Hippocampal formation (tissue), 2 donors: ENCODE results near the gene TBRG4.
"Not testable (repeated sequence)": the region's sequence is repeated elsewhere in the genome, so short reads cannot be mapped to it uniquely, and the experiment has no call there.

Experiments
- DNase-seq, 2 donors: peaks; one replicate each; lab custom pipeline; 2025; lab: John Stamatoyannopoulos, UW

The TBRG4 gene

DNA sequence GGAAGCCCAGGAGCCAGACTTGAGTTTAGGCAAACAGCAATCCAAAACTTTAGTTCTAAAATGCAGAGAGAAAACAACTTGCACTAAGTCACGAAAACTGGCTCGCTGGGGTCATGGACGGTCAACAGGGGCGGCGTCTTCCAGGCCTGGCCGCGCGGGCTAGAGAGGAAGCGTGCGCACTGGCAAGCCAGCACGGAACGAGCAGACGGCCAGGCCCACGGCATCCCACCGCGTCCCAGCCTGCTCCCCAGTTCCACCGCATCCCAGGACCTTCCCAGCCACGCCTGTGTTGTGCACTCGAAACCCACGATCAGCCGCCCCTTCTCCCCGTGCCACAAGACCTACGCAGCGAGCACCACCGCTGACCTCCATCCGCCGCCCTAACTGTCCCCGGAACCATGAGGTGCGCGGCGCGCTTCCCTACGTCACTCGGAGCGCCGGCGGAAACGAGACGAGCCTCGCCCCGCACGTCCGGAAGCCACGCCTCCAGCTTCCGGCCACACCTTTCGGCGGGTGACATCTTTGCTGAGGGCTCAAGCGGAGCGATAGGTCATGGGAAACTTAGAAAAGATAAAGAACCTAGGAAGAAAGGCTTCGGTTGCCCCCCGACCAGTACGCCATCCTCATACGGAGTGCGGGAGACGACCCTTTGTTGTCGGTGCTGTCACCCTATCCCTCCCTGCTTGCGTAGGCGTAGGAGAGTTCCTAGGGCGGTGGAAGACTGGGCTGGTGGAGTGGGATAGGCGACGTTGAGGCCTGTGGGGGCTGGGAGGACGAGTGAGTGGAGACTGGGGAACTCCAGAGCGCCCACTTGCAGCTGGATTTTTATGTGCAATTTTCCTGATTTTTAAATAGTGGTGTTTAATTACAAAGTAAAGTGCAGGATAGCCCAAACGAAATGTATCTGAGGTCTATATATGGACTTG lies at the start of gene TBRG4:
TBRG4 (minus strand) TSS at position 400 of the 926 bp plus-strand sequence. CDS start 2,460 bp downstream, outside the sequence.
- peak; percentile 86 to 93 for DNase-seq

DNA sequence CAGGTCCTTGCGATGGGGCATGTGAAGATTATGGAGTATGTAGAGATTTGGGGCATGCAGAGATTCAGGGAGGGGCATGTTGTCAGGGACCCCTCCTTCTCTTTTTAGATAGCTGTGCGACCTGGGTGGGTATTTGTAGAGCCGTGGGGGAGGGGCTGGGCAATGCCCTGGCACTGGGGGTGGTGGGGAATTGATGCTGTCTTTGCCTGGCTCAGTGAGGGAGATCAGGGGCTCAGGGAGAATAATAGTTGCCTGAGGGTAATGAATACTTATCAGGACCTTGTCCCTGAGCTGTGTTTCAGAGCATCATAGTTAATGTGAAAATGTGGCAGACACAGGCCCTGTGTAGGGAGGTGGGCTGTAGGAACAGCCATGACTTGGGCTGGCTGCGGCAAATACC lies 49.6 kb upstream of the TBRG4 start:
- DNase-seq = no peak

DNA sequence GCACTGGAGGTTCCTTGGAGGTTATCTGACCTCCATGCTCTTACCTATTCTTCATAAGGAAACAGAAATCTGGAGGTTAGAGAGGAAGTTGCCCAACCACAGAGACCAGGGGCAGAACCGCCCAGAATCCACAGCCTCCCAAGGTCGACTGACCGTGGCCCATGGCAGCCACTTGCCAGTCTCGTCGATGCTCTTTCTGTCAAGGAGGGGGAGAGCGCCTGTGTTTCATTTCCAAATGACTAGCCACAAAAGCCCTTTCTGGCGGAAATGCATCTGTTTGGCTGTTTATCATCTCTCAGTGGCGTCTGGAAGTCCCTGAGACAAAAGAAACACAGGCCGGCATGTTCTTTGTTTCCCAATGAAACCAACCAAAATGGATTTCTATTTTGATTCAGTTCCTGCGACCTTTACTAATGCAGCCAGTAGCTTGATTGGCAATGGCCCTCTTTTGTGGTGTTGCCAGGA lies 49.0 kb upstream of the TBRG4 start:
- DNase-seq = peak in 1 of 2 donors; percentile 20

DNA sequence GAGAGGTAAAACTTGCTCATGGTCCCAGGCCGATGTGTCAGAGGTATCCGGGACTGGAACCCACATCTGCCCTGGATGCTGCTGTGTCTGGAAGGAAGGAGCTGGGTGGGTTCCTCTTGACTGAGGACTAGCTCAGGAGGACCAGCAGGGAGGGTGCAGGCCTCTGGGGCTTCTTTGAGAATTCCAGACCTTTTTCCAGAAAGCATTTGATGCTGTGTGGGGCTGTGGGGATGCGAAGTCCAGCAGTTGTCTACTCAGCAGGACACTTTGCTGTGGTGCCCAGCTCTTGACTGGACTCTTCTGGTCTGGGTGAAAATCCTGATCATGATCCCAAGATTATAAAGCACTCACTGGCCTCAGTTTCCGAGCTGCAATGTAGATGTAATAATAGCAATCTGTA lies 47.8 kb upstream of the TBRG4 start:
- no peak for DNase-seq

DNA sequence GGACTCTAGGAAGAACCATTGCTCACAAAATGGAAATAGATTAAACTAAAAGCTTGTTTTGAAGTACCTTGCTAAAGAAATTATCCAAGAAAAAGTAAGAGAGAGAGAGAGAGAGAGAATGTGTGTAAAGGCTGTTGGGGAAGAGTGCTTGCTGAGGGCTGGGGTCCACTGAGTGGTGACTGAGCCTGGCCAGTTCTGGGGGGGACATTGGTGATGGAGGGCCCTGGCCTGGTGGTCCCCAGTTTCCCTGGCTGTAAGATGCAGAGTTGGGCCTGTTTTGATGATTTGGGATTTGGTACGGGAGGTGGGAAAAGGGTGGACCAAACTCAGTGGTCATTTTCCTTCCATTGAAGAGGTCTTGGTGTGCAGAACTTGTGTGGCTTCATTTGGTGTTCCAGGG lies 47.0 kb upstream of the TBRG4 start:
- no peak for DNase-seq

DNA sequence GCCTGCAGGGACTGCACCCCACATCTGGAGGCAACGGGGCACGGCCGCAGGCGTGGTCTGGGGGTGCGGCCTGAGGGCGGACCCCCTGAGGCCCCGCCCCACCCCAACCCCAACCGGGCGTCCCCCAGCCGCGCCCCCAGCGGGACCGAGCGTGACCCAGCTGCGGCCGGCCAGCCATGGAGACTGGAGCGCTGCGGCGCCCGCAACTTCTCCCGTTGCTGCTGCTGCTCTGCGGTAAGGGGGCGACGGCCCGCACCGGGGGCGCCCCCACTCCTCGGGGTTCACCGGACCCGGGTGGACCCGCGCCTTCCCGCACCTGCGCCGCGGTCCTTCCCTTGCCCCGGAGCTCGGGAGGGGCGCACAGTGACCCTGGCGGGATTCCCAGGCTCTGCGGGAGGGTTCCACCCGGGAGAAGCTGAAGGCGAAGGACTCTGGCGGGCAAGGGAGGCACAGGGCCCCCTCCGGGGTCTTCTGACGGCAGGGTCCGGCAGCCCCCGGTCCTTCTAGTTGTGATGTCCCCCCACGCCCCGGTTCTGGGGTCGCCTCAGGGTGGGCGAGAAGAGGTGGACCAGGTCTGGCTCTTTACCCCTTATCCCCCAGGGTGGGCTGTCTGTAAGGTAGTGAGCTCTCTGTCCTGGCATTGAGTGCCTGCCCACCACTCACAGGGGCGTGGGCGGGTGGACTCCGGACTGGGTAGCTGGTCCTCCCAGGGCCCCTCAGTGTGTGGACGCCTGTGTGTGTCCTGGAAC lies 46.3 kb upstream of the TBRG4 start, which contains the start of gene RAMP3:
RAMP3 (plus strand) TSS at position 139 of the 749 bp plus-strand sequence; CDS start at position 177, 38 bp downstream.
- no peak for DNase-seq

DNA sequence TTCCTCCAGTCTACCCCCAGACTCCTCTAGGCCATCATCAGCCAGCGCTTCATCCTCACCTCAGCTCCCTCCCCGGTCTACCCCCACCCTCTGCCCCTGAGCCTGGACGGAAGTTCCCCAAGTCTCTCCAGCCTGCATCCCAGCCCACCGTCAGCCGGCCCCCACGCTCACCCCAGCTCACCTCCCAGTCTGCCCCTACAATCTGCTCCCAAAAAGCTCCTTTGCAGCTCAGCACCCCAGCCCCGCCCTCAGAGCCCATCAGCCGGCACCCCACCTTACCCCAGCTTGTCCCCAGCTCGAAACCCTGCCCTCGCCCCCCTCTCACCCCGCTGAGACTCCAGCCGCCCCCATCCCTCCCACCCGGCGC lies 45.8 kb upstream of the TBRG4 start:
- no peak for DNase-seq

DNA sequence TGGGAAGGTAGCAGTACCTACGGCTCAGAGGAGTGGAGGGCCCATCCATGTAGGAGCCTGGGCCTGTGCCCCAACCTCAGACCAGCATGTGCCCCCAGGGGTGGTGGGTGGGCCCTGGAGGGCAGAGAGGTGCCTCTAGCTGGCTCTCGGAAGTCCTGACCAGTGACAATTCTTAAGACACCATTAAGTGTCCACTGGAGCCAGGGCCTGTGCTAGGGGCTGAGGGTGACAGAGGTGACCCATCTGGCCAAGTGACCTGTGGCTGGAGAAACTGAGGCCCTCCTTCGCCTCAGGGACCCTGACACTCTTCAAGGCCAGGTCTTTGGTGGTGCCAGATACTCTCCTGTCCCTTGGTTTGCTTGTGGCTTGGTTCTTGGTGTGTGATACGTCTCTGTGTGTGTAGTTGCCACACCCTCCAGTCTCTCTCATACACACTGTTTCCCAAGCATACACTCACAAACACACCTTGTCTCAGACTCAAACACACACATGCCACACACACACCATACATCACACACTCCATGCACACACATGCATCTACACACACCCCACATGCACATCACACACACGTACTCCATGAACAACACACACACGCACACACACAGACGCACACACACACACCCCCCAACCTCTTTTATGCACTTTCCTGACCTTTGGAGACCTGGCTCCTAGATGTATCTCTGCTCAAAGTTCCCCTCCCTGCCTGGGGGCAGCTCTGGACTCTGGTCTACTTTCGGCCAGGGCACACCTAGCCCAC lies 45.2 kb upstream of the TBRG4 start:
- no peak for DNase-seq

DNA sequence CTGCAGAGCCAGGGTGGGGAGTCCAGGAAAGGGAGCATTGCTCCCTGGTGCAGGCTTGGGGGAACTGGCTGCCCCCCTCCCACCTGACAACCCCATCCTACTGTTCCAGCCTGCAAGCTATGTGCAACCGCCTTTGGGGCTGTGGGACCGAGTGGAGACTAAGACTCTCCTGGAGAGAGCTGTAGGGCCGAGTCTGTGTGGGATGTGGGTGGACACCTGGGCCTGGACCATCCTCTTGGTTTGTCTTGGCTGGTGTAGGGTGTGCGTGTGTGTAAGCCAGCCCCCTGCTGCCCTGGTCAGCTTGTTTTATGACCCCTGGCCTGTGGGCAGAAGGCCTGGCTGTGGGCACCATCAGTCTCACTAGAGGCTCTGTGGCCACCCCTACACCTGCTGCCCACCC lies 44.4 kb upstream of the TBRG4 start:
- no peak for DNase-seq

DNA sequence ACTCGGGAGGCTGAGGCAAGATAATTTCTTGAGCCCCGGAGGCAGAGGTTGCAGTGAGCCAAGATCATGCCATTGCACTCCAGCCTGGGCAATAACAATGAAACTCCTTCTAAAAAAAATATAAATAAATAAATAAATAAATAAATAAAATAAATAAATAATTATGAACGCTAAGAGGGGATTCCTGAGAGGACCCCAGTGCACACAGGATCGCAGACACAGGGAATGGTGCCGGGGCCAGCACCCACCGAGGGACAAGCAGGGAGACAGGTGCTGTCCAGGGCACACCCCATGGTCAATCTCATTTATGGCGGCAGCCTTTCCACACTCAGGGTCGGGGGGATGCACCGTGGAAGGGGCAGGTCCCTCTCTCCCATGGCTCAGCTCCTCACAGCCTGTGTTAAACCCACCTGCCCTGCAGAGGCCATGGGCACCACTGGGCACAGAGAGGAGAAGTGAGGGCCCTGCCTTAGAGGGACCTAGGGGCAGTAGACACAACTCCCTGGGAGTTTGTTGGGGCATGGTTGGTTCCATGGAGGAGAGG lies 43.9 kb upstream of the TBRG4 start:
- DNase-seq = no peak

DNA sequence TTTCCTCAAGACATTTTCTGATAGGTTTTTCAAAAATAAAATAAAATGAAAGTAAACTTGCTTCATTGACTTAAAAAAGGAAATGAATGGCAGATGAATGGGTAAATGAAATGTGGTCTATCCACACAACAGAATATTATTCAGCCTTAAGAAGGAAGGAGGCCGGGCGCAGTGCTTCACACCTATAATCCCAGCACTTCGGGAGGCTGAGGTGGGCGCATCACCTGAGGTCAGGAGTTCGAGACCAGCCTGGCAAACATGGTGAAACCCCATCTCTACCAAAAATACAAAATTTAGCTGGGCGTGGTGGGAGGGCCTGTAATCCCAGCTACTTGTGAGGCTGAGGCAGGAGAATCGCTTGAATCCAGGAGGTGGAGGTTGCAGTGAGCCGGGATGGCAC lies 42.4 kb upstream of the TBRG4 start:
- DNase-seq = not testable (repeated sequence)

DNA sequence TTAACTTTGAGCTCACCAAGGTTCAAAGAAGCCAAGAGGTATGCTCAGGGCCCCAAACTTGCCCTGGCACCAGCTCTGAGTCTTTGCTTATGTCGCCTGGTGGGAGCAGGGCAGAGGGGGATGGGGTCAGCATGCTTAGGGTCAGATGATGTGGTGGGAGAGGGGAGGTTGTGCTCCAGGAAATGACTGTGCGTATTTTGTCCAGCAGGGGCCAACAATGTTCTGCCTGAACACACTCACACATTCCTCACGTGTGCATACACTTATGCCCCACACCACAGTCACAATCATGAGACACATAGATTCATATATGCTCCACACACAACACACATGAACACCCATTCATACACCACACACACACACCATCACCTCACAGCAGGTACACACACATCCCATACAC lies 41.7 kb upstream of the TBRG4 start:
- DNase-seq = no peak

DNA sequence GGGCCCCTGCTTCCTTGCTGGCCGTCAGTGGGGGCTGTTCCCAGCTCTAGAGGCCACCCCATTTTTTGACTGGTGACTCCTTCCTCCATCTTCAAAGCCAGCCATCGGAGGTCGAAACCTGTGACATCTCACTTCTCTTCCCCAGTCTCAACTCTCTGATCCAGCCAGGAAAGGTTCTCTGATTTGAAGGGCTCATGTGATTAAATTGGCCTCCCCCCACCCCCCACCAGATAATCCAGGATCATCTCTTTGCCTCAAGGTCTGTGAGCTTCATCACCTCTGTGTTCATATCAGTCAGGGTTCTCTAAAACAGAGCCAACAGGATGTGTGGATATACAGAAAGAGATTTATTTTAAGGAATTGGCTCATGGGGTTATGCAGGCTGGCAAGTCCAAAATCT lies 40.5 kb upstream of the TBRG4 start:
- no peak for DNase-seq

DNA sequence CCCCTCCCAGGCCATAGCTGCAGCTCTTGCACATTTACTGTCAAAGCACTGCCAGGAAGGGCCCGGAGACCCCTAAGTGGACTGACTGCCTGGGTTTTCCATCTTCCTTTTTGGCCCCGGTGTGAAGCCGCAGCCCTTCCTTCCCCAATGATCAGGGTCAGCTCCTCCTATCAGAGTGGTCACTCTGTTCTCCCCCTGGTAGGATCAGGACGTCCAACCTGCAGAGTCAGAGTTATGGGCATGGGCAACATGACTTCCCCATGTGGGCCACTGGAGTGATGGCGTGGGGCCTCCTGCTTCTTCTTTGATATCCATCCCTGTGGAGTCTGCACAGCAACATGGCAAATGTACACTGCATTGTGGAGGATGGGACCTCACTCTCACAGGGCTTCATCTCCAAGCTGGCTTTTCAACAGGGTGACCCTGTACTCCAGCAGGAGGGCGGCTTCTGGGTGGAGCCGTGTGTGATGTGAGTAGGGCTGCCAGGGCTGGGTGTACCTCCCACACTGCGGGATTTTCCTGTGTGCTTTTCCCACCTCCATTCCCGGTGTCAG lies 39.7 kb upstream of the TBRG4 start:
- no peak for DNase-seq

DNA sequence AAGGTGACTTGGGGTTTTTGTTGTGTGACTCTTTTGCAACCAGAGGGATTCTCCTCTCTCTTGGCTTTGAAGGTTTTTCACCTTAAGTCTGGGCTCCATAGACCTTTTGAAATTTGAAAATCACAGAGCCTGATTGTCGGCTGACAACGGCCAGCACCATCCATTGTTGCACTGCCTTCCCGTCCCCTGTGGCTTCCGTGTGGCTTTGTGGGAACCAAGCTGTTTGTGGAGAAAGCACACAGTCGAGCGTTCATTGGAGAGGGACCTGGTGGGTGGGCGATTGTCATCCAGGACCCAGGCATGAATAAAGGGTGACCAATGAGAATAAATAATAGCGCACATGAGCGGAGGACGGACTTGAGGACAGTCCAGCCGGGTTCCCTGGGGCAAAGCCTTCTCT lies 38.7 kb upstream of the TBRG4 start:
- no peak for DNase-seq

DNA sequence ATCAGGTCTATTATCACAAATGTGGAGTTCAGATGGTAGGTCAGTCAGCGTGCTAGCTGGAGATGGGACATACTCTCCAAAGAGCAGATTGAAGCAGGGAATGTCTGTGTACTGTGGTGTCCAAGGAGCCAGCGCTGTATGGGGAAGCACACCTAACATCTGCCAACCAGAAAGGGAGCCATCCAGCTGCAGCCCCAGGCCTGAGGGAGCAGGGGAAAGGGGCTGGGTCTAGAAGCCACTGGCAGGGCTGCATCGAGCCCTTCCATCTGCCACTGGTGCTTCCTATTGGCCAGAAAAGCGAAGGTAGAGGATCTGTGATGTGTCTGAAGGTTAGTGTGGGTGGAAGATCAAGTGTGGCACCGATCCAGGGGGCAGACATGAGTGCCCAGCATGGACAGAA lies 38.1 kb upstream of the TBRG4 start:
- no peak for DNase-seq

DNA sequence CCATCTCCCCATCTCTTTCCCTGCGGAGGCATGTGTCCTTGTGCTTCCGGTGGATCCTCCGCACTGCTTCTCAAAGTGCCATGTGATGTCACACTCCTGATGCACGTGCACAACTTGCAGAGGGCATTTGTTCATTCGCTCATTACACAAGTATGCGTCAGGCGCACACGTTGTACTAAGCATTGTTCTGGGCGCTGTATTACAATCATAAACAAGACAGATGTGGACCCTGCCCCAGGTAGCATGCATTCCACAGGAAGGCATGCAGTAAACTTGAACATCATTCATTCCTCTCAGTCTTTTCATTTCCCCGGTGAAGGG lies 37.1 kb upstream of the TBRG4 start:
- no peak for DNase-seq

DNA sequence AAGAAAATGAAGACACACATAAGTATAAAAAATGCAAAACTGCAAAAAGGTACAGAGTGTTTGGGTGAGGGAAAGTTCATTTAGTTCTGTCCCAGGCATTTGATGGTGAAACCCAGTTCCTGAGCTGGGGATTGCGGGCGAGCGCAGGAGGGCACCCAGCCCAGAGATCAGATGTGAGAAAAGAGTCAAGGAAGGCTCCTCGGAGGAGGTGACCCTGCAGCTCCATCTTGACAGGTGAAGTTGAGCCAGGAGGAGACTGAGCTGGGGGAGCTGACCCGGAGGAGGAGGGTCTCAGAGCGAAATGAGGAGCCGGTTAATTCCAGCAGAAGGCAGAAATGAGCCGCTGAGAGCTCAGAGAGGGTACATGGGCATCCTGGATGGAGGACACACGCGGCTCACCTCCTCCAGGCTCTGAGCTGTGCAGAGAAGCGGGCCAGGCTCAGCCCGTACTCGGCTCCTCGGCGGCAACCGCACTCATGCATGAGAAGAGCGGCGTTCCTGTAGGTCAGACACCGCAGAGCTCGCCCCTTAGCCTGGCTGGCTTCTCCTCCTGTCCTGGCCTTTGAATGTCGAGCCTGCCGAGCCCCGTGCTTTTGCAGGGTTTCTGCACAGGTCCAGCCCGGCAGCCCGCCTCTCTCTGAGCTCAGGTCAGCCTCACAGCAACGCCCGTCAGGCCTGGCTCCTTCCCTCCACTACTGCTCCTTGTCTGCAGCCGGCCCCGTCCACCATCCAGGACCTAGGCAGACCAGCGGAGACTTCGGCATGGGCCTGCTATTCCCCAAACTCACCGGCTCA lies 36.6 kb upstream of the TBRG4 start:
- no peak for DNase-seq

DNA sequence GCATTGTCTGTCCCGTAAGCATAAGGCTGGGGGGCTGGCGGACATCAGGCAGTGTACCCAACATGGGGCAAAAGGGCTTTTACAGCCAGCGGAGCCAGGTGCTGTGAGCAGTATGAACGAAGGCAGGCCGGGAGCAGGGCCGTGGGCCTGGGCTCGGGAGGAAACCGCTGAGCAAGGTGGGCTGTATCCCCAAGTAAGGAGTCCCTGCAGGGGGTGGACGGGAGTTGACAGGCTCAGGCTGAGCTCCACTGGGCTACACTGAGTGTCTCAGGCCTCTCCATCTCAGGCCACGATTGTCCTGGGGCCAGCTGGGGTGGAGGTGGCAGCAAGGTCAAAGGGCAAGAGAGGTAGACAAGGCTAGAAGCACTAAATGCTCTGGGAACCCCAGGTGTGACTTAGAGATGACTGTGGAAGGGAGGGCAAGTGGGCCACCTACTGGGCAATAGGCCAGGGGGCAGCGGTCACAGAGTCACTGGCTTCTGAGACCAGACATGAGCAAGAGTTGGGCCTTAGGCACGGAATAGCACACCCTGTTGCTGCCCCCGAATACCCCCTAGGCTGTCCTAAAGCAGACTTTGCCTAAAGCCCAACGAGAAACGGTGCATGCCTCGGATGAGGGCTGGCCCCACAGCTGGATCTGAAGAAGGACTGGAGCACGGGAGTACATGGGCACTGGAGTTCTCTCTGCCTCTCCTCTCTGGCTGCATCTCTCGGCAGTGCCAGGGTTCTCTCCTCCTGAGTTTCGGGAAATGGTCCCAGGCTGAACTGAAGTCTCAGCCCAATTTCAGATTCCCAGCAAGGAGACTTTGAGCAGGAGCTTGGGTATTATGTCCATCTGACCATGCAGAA lies 35.3 kb upstream of the TBRG4 start:
- DNase-seq = no peak

DNA sequence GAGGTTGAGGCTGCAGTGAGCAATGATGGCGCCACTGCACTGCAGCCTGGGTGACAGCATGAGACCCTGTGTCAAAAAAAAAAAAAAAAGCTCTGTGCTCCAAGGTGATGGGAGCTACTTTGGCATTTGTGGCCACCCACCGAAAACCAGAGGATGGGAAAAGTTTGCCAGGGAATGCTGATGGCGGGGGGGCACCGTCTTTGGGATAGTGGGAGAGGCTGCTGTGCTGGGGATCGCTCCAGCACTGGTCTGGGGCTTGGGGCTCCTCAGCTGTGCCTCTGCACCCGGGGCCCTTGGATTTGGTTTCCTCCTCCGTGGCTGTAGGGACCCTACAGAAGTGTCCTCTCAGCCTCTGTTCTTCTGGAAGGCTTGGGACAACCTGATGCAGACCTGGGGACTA lies 34.4 kb upstream of the TBRG4 start:
- DNase-seq = no peak
